ENCODE data around the gene ALOX5AP.

- no peak for TF ChIP-seq EZH2 (optimal IDR thresholded peaks at IDR 0.05; ENCODE audit: low read depth, low read length)
- TF ChIP-seq CTCF (IDR thresholded peaks at IDR 0.05; ENCODE audit: low read length), result no peak
These were observed 10.6 kb upstream of the ALOX5AP start for GRCh38 chr13:30724778-30725177.

Data from MM.1S (cell line).